Stimulated activated CD8-positive, alpha-beta memory T cell treated with anti-CD3 and anti-CD28 coated beads, Interleukin-12 subunit alpha, Interleukin-12 subunit beta, amount 100 ng/mL, for 24 hours (primary cell): ENCODE data around the gene TMEM191B.
A peak's percentile ranks its signal among the peaks of the same experiment; 100 is the strongest.
"Not testable (repeated sequence)": the region's sequence is repeated elsewhere in the genome, so short reads cannot be mapped to it uniquely, and the experiment has no call there.

Source experiments
- DNase-seq: peaks from one replicate; pipeline ENCODE4 v3.0.0-alpha.2; 2020; ENCODE audit errors: extremely low read depth

Gene TMEM191B

GRCh38 chr22:18527752-18528596 lies at the start of gene TMEM191B:
TMEM191B (plus strand) TSS chr22:18527802; CDS start chr22:18527981, 179 bp downstream.
- not testable (repeated sequence) for DNase-seq

GRCh38 chr22:18496227-18496626 lies 31.4 kb upstream of the TMEM191B start:
- not testable (repeated sequence) for DNase-seq

GRCh38 chr22:18511327-18511726 lies 16.3 kb upstream of the TMEM191B start:
- DNase-seq, result not testable (repeated sequence)

GRCh38 chr22:18512378-18512777 lies 15.2 kb upstream of the TMEM191B start:
- not testable (repeated sequence) for DNase-seq

- DNase-seq, result not testable (repeated sequence)
Measured at GRCh38 chr22:18513454-18513853, 14.1 kb upstream of the TMEM191B start.

- not testable (repeated sequence) for DNase-seq
Measured at GRCh38 chr22:18518061-18518460, 9.5 kb upstream of the TMEM191B start, which contains the start of gene GGTLC3. GGTLC3 (minus strand) TSS chr22:18518161; CDS start chr22:18517897, 264 bp downstream.

- not testable (repeated sequence) for DNase-seq
Measured at GRCh38 chr22:18522762-18523161, 4.8 kb upstream of the TMEM191B start.

- not testable (repeated sequence) for DNase-seq
Measured at GRCh38 chr22:18523328-18523727, 4.3 kb upstream of the TMEM191B start.

- DNase-seq, result peak; percentile 77
Measured at GRCh38 chr22:18528597-18529415, 1.2 kb downstream of the TMEM191B start.

- DNase-seq, result not testable (repeated sequence)
Measured at GRCh38 chr22:18529416-18530145, 2.0 kb downstream of the TMEM191B start.

- DNase-seq, result not testable (repeated sequence)
Measured at GRCh38 chr22:18533633-18534032, 6.0 kb downstream of the TMEM191B start.

GRCh38 chr22:18534315-18534714 lies 6.7 kb downstream of the TMEM191B start:
- not testable (repeated sequence) for DNase-seq

GRCh38 chr22:18539994-18540393 lies 12.4 kb downstream of the TMEM191B start:
- DNase-seq, result not testable (repeated sequence)

- DNase-seq, result not testable (repeated sequence)
Measured at GRCh38 chr22:18543400-18543799, 15.8 kb downstream of the TMEM191B start.

- DNase-seq, result not testable (repeated sequence)
Measured at GRCh38 chr22:18544615-18545014, 17.0 kb downstream of the TMEM191B start.

- not testable (repeated sequence) for DNase-seq
Measured at GRCh38 chr22:18549458-18550179, 22.0 kb downstream of the TMEM191B start.

GRCh38 chr22:18551046-18551445 lies 23.4 kb downstream of the TMEM191B start:
- not testable (repeated sequence) for DNase-seq

- DNase-seq, result not testable (repeated sequence)
Measured at GRCh38 chr22:18552839-18553597, 25.4 kb downstream of the TMEM191B start.

- DNase-seq, result not testable (repeated sequence)
Measured at GRCh38 chr22:18554280-18555256, 27.0 kb downstream of the TMEM191B start.
